ENCODE results near the gene TGFBR2.

Gene TGFBR2

DNA sequence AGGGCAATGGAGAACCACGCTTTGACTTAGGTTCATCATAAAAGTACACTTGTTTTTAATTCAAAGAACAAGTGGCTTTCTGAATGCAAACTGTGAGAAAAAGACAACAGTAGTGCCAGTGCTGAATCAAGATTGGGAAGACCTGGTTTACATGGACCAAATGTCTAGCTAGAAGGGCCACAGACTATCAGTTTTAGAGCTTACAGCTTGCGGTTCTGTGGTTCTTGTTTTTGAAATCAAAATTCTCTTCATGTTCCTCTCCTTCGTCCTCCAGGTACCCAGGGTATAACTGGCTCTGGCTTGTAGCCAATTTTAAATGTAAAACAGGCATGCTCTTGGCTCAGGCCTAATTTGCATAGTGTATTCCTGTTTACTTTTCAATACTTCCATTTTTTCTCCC lies 124.6 kb downstream of the TGFBR2 start:
- no peak for DNase-seq (ENCODE audit: extremely low read depth, low read depth)
- no peak overlapping the region for H3K4me3 ChIP-seq (replicated peaks; ENCODE audit: low read depth, low read length)
- TF ChIP-seq, protein P1, sequence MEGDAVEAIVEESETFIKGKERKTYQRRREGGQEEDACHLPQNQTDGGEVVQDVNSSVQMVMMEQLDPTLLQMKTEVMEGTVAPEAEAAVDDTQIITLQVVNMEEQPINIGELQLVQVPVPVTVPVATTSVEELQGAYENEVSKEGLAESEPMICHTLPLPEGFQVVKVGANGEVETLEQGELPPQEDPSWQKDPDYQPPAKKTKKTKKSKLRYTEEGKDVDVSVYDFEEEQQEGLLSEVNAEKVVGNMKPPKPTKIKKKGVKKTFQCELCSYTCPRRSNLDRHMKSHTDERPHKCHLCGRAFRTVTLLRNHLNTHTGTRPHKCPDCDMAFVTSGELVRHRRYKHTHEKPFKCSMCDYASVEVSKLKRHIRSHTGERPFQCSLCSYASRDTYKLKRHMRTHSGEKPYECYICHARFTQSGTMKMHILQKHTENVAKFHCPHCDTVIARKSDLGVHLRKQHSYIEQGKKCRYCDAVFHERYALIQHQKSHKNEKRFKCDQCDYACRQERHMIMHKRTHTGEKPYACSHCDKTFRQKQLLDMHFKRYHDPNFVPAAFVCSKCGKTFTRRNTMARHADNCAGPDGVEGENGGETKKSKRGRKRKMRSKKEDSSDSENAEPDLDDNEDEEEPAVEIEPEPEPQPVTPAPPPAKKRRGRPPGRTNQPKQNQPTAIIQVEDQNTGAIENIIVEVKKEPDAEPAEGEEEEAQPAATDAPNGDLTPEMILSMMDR (IDR thresholded peaks at IDR 0.05; ENCODE audit: low read depth, low read length, missing control alignments): no peak

DNA sequence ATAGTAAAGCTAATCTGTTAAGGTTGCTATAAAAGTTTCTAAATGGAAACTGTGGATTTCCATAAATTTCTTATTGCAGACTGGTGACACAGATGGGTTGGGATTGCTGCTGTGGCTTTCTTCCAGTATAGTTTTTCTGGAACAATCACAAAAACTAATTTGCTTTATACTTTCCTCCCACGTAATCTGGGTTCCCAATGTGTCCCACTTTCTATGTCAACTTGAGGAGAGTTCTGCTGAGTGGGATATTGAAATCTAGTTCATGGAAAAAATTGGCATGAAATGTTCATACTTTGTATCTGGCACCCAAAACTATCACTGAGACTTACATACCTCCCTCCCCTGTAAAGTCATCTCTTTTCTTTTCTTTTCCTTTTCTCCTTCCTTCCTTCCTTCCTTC lies 126.8 kb downstream of the TGFBR2 start:
- no peak for DNase-seq (ENCODE audit: extremely low read depth, low read depth)
- H3K4me3 ChIP-seq (replicated peaks; ENCODE audit: low read depth, low read length): no peak overlapping the region
- TF ChIP-seq, protein P1 (IDR thresholded peaks at IDR 0.05; ENCODE audit: low read depth, low read length, missing control alignments): no peak

DNA sequence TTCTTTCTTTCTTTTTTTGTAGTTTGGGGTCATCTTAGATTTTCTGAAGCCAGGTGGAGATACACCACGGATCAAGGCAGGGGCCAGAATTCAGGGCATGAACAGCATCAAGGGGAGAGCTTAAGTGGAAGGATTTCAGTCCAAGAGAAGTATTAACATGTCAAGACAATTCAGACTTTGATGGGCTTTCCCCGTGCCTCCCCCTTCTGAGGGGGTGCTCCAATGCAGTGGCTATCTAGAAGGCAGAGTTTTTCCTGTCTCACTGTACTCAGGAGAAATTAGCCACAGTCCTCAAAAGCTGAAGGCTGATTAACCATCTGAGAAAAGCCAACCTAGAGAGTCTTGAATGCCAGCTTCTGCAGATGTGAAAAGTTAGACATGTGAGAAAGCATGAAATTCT lies 127.3 kb downstream of the TGFBR2 start:
- TF ChIP-seq, protein P1 (IDR thresholded peaks at IDR 0.05; ENCODE audit: low read depth, low read length, missing control alignments): no peak
- H3K4me3 ChIP-seq (replicated peaks; ENCODE audit: low read depth, low read length): no peak overlapping the region
- no peak for DNase-seq (ENCODE audit: extremely low read depth, low read depth)

DNA sequence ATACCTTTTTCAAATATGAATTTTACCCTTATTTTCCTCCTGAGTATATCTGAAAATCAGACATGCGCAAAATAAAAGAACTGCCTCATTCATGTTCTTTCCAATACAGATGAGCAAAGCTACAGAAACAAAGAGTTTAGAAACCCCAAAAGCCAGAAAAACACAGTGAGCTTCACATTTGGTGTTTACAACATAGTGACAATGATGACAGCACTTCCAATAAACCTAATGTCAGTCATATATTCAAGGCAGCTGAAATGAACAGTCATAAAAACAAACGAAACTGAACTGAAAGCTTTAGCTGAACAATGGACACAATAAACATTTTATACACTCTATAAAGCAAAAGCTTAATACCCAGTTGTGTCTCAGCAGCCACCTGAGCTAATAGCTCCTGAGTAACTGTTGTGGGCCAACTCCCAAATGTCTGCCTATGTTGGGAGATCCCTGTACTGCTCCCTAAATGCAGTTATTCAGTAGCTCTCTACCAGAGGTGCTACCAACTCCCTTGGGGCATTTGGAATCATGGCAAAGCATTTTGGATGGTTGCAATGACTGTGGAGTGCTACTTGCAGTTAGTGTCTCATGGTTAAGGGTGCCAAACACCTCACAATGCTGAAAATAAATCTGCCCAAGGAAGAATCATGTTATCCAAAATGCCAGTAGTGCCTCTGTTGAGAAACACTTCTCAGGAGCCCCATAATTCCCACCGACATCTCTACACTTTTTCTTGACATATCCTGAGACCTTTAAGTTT lies 131.5 kb downstream of the TGFBR2 start:
- H3K4me3 ChIP-seq (replicated peaks; ENCODE audit: low read depth, low read length): no peak overlapping the region
- no peak for DNase-seq (ENCODE audit: extremely low read depth, low read depth)
- TF ChIP-seq, protein P1 (IDR thresholded peaks at IDR 0.05; ENCODE audit: low read depth, low read length, missing control alignments): no peak

DNA sequence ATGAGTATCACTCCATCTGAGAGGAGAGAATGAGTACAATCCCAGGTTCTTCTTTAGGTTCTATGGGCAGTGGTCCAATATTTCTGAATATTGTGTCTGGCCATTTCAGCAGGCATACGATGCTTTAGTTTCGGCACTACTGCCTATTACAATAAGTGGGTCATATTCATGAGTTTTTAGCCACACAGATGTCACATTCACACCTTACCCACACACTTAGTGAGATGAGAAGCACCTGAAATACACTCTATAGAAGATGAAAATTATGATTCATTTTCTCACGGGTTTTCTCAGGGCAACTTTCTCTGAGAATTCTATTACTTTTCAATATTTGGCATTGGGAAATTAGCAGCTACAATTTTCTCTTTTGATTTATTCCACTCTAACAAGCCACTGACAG lies 132.2 kb downstream of the TGFBR2 start:
- no peak overlapping the region for H3K4me3 ChIP-seq (replicated peaks; ENCODE audit: low read depth, low read length)
- DNase-seq (ENCODE audit: extremely low read depth, low read depth): no peak
- TF ChIP-seq, protein P1 (IDR thresholded peaks at IDR 0.05; ENCODE audit: low read depth, low read length, missing control alignments): no peak

DNA sequence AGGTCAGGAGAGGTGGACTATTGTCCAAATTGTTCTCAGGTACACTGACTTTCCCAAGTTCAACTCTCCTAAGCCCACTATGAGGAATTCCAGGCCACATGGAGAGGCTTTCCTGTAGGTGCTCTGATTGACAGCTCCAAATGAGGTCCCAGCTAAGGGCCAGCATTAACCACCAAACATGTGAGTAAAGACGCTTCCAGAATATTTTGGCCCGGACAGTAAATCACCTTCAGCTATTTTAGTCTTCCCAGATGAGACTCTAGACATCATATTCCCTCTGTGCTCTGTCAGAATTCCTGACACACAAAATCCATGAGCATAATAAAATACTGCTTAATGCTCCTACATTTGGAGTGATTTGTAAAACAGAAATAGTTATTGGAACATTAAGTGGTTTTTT lies 135.5 kb downstream of the TGFBR2 start:
- H3K4me3 ChIP-seq (replicated peaks; ENCODE audit: low read depth, low read length): no peak overlapping the region
- TF ChIP-seq, protein P1 (IDR thresholded peaks at IDR 0.05; ENCODE audit: low read depth, low read length, missing control alignments): no peak
- no peak for DNase-seq (ENCODE audit: extremely low read depth, low read depth)
